ENCODE data around the gene GPR63. TPM values are rescaled to one million over a fixed set of nuclear protein-coding genes. Genes with fewer than 3 reads are reported as not detected.

GPR63 gene
- total and polyA plus RNA-seq, 9 of the 15 experiments (the other 6 are each of a cell fraction or from before 2014, with no cell fraction given) = 1.6 to 5.1 (median 3.7) TPM

DNA sequence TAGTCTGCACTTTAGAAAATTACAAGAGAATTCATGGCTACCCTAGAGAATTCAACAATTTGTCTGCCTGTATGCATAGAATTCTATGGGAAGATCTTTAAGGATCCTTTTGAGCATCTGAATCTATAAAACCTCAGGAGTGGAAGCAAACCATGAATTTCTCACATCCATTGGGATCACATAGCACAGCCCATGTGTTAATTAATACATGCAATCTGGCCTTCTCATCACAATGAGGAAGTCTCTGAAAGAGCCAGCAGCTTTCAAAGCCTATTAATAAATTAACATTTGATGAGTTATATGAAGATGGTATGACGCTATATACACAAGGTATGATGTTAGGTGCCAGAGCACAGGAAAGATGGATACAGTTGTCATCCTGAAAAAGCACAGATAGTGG is 35.7 kb upstream of the GPR63 start:
- no peak for FAIRE-seq
- no peaks in the 10 kb centered on the region for H3K4me1 ChIP-seq (replicated peaks in 1 of 2; ENCODE audit: control insufficient read depth in 2 of 2, insufficient read depth in 2 of 2, low read length in 2 of 2)
- no peak overlapping the region for H3K27ac ChIP-seq (ENCODE audit: extremely low read depth, low read depth, low read length)
- ChIA-PET CTCF (ENCODE audit: low intra/inter-chr PET ratio) (no interaction called here), POLR2A (no interaction called here)
- in situ Hi-C loops (cut with MboI) (no loop called here), intact Hi-C loops (cut with micrococcal nuclease) (no loop called here)
- no peaks in the 10 kb centered on the region for H3K9me3 ChIP-seq (replicated peaks; ENCODE audit: control insufficient read depth, insufficient read depth, low read depth, low read length)
- no TSS peak for BruUV-seq (replicated peaks)
- H4K20me1 ChIP-seq (replicated peaks; ENCODE audit: control insufficient read depth, insufficient read depth, low read length) = no peaks in the 10 kb centered on the region
- H3K4me2 ChIP-seq (ENCODE audit: insufficient read depth, low read length) = no peak overlapping the region
- H3K9ac ChIP-seq (ENCODE audit: insufficient read depth in 1 of 2, low read depth in 2 of 2, low read length in 2 of 2) = no peak overlapping the region
- H3K79me2 ChIP-seq (ENCODE audit: control insufficient read depth, insufficient read depth, low read length) = no peaks in the 10 kb centered on the region
- H3K36me3 ChIP-seq (ENCODE audit: control insufficient read depth, insufficient read depth, low read length) = no peaks in the 10 kb centered on the region
- TF ChIP-seq CREBBP (IDR thresholded peaks at IDR 0.05; ENCODE audit: low read depth, low read length) = no peak
- no peak for TF ChIP-seq TBL1XR1 (IDR thresholded peaks at IDR 0.05; ENCODE audit: low read length in 2 of 2)
- TF ChIP-seq HNRNPUL1 (IDR thresholded peaks at IDR 0.05; ENCODE audit: low read length) = no peak
- TF ChIP-seq ZNF232 (CRISPR knock-in tag; IDR thresholded peaks at IDR 0.05) = no peak
- TF ChIP-seq ZNF239 (CRISPR knock-in tag; IDR thresholded peaks at IDR 0.05) = no peak
- TF ChIP-seq TGIF2 (CRISPR knock-in tag; IDR thresholded peaks at IDR 0.05) = no peak
- no peak for TF ChIP-seq PYGO2 (tag; IDR thresholded peaks at IDR 0.05)
- TF ChIP-seq ZNF511 (CRISPR knock-in tag; IDR thresholded peaks at IDR 0.05) = no peak
- H3K4me3 ChIP-seq = no peak overlapping the region
- H3K9me1 ChIP-seq (ENCODE audit: control insufficient read depth, insufficient read depth, low read length) = no peaks in the 10 kb centered on the region
- H2AFZ ChIP-seq (ENCODE audit: low read depth, low read length) = no peak overlapping the region
- 0% methylated on average over 1 of the region's 1 CpG for whole genome bisulfite sequencing (ENCODE audit: insufficient coverage, low coverage, missing lambda C conversion rate)
- no peak for ATAC-seq
- no peak for DNase-seq (ENCODE audit: extremely low read depth in 1 of 4, low spot score in 3 of 4)
- H3K27me3 ChIP-seq (ENCODE audit: control insufficient read depth in 2 of 2, insufficient read depth in 2 of 2, low read length in 2 of 2) = no peaks in the 10 kb centered on the region; a peak in 1 of 5 replicates

All from K562 (cell line).